ENCODE results near the gene CIZ1. TPM values are rescaled to one million over a fixed set of nuclear protein-coding genes. Genes with fewer than 3 reads are reported as not detected.

The CIZ1 gene
- total RNA-seq, 1 donor from 2014 or later, result 69.4 TPM

GRCh38 chr9:128128836-128129590, 62.4 kb downstream of the CIZ1 start:
- no peak for DNase-seq (ENCODE audit: extremely low read depth, low read depth, low spot score)

DNA sequence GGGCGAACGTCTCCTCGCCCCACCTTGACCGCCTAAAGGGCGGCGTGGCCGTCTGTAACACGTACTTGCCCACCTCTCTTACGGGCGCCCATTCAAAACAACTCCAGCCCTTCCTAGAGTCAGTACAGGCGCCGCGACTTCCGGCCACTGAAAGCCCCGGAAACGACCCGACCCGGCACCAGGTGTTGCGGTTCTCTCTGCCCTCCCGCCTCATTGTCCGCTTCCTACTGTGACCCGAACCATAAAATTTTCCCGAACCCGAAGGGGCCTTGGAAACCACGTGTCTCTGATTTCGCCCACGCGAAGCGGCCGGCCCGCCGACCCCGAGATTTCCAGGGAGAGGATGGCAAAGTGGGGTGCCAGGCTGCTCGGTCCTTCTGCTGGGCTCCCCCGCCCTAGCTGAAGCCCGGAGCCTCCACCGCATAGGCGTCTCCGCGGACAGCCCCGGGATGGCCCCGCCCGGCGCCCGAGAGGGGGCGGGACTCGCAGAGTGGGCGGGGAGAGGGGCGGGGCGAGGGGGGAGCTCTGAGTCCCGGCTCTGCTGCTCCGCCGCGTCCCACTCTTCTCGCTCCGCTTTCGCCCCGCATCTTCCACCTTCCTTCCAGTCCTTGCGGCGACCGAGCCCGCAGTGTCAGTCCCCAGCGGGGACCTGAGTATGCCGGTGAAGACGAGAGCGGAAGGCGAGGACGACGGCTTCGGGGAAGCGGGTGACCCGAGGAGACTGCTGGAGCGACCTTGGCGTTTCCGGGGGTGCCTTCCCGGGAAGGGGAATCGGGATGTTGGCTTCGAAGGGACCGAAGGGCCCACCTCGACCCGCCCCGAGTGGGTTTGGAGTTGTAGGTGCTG, 63.2 kb downstream of the CIZ1 start:
- DNase-seq (ENCODE audit: extremely low read depth, low read depth, low spot score), result peak; percentile 51

DNA sequence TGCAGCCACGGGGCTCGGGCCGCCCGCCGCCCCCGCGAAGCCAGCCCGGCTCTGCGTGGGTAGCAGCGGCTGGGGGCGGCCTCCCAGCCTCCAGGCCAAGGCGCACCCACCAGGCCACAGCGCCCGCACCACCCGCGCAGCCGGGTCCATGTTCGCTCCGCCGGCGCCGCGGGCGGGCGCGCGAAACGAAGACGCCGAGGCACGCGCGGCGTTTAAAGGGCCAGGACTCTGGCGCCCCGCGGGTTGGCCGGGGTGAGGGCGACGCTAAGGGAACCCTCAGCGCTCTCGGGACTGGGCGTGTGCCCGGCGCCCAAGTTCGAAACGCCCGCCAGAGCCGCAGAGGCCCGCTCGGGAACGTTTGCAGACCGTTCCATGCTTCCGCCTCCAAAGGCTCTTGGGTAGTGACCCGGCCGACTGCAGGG, 63.8 kb downstream of the CIZ1 start, which contains the start of gene PTGES2:
Gene PTGES2 (minus strand): TSS at position 162 of the 422 bp plus-strand sequence. CDS start 12 bp downstream, at position 150.
- DNase-seq (ENCODE audit: extremely low read depth, low read depth, low spot score), result peak; percentile 5

DNA sequence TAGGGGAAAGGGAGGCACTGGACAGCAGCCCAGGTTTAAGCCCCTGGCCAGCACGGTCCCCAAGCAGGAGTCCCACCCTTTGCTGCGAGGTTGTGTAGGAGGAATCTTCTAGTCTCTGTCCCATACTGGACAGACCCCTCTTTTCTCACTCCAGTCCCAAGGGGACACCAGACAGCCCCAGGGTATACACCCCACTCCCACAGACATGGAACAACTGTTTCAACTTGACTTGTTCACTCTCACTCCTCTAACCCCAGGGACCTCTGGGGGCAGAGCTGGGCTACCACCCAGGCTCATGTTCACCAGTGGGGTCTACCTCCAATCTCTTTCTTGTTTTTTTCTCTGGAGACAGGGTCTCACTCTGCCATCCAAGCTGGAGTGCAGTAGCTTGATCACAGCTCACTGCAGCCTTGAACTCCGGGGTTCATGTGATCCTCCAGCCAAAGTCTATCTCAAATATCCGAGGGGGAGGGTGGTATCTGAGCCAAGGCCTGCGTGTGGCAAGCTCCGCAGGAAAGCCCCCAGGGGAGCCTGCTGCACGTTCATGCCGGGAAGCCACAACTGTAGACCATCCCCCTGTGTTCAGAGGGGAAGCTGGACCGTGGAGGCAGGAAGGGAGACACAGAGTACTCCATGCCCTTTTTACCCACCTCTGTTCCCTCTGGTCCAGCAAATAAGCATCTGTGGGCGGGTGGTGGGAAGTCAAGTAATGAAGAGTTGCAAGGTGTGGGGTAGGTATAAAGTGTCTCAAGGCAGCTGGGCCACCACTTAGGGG, 65.6 kb downstream of the CIZ1 start:
- no peak for DNase-seq (ENCODE audit: extremely low read depth, low read depth, low spot score)

DNA sequence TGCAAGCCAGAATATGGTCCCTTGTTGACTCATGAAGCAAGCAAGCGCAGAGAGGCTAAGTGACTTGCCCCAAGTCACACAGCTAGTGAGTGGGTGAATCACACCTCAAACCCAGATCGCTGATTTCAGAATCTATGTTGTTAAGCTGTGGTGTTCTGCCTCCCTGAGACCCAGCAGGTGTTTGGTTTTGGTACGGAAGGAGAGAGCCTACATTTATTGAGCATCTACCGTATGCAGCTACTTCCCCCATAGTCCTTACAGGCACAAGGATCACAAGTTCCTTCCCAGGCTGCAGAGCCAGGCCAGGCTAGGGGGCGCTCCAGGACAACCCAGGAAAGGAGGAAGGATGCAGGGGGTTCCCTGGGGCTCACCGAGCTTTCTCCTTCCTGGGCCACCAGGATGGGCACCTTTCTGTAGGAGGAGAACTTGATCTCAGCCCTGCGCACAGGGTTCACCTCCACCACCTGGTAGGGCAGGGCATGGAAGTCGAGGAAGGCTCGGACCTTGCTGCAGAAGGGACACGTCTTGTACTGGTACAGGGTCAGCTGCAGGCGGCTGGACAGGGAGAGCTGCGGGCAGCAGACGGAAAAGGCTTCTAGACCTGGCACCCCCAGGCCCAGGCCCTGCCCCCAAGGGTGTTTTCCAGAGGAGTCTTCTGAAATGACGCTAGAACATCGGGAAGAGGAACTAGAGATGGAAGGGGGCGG, 66.3 kb downstream of the CIZ1 start:
- DNase-seq (ENCODE audit: extremely low read depth, low read depth, low spot score), result no peak

- DNase-seq (ENCODE audit: extremely low read depth, low read depth, low spot score), result no peak
Observed at GRCh38 chr9:128124451-128124850, 66.9 kb downstream of the CIZ1 start.

DNA sequence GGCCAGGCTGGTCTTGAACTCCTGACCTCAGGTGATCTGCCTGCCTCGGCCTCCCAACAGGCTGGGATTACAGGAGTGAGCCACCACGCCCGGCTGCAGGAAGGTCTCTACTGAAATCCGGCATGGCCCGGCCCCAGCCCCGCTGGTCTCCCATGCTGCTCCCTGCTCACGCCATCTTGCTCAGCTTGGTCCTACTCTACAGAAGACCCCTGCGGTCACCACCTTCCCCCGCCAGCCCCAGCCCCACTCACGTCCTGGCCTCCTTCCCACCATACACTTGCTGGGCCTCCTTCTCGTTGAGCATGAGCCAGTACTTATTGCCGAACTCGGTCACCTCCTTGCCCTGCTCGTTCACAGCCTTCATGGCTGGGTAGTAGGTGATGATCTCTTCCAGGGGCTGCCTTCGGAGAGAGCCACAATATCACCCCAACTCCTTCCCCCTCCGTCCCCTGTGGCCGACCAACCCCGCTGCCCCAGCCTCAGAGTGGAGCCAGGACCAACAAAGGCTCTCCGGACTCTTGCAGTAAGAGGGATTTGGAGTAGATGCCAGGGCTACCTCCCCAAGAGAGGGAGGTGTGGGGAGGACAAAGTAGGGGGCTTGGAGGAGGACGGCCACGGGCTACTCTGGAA, 67.8 kb downstream of the CIZ1 start:
- no peak for DNase-seq (ENCODE audit: extremely low read depth, low read depth, low spot score)

DNA sequence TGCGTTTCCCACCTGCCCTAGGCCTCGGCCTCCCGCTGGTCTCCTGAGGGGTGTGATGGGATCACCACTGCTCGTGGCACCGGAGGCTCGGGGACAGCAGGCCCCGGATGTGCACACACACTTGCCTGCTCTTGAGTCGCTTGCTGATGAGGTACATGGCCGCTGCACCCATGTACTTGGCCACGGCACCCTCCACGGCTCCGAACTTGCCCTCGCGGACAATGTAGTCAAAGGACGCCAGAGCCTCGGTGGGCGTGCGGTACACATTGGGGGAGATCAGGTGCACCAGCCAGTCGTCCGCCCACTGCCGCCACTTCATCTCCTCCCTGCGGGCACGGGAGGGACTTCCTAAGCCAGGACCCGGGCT, 68.6 kb downstream of the CIZ1 start:
- no peak for DNase-seq (ENCODE audit: extremely low read depth, low read depth, low spot score)

GRCh38 chr9:128121924-128122808, 69.2 kb downstream of the CIZ1 start:
- DNase-seq (ENCODE audit: extremely low read depth, low read depth, low spot score), result no peak

- no peak for DNase-seq (ENCODE audit: extremely low read depth, low read depth, low spot score)
Observed at GRCh38 chr9:128121466-128121810, 69.9 kb downstream of the CIZ1 start.

GRCh38 chr9:128120741-128121465, 70.5 kb downstream of the CIZ1 start:
- no peak for DNase-seq (ENCODE audit: extremely low read depth, low read depth, low spot score)

DNA sequence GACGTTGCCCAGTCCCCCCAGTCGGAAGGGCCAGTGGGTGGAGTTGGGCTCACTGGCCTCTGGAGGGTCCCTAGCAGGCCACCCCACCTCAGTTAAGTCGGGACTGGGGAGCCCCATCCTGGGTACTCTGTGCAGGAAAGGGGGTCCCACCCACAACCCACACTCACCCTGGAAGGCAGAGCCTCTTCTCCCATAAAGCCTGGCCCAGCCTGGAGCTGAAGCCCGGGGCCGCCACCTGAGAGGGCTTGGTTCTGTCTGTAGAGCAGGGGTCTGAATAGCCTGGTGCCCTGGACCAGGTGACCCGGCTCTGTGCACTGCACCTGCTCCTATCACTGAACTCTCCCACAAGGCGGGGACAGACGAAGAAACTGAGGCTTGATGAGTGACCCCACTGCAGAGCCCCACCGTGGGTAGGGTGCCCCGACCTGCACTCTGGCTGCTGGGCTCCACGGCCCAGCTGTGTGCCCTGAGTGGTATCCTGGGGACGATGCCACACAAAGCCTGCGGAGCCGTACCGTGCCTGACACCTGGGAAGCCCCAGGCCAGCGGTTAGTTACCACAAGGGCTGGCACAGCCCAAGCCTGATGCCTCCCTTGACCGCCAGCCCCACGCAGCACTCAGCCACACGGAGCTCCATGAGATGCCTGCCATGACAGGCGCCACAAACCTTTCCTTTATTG, 71.2 kb downstream of the CIZ1 start:
- DNase-seq (ENCODE audit: extremely low read depth, low read depth, low spot score), result no peak

- no peak for DNase-seq (ENCODE audit: extremely low read depth, low read depth, low spot score)
Observed at GRCh38 chr9:128118971-128119665, 72.3 kb downstream of the CIZ1 start.

DNA sequence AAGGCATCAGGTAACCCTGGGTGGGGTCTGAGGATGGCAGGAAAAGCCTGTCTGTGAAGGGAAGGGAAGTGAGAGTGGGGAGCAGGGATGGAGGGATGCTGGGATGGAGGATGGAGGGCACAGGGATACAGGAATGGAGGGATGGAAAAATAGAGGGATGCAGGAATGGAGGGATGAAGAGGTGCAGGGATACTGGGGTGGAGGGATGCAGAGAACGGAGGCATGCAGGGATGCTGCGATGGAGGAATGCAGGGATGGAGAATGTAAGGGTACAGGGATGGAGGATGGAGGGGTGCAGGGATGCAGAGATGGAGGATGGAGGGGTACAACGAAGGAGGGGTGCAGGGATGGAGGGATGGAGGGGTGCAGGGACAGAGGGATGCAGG, 72.9 kb downstream of the CIZ1 start:
- DNase-seq (ENCODE audit: extremely low read depth, low read depth, low spot score), result no peak

DNA sequence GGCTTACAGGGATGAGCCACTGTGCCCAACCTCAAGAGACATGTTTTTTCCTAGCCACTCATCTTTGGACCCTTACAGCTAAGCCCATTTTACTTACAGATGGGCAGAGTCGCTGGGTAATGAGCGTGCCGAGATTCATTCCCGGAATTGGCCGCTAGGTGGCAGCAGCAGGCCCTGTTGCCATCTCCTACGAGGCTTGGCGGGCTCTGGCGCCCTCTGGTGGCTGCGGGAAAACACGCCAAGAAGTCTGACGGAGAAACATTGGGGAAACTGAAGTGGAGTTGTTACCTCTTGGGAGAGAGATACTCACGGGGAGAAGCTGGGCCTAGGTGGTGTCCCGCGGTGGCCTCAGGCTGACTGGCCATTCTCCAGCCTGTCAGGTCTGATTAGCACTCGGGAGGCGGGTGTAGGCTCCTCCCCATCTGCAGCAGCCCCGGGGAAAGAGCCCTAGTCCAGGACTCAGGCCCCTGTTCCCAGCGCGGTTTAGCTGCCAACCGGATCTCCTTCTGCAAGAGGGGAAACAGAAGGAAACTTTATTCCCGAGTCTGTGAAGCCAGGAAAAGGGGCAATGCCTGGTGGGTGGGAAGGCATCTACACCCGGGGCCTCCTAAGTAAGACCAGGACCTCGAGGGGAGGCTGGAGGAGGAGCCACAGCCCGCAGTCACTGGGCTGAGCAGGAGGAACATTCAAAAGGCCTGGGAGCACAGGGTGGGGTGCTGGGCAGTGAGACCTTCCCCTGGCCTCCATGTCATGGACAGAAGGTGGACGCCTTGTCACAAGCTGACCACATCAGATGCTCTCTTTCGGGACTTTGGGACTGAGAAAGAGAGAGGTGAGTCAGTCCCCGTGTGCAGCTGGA, 73.5 kb downstream of the CIZ1 start:
- DNase-seq (ENCODE audit: extremely low read depth, low read depth, low spot score), result peak; percentile 57
